ENCODE measurements around the gene VPS41.

Gene VPS41

GRCh38 chr7:38942431-38943051, 33.5 kb upstream of the VPS41 start:
- DNase-seq = no peak
- H3K27me3 ChIP-seq (ENCODE audit: insufficient read depth, low read depth, severe bottlenecking) = no peaks in the 10 kb centered on the region

DNA sequence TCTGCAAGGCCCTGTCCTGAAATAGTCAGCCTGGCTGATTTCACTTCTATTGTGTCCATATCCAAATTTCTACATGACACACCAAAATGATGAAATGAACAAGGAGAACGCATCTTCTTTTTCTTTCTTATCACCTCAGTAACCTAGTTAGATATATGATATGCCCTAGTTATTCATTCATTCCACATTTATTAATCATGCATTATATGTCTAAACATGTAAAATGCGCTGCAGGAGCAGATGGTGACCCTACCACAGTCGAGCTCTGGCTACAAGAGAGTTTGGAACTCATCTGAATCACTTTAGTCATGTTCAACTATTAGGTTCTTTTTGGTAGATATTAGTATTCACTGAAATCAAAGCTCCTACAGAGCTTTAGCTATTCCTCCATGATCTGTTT, 31.8 kb upstream of the VPS41 start:
- no peaks in the 10 kb centered on the region for H3K9me3 ChIP-seq (ENCODE audit: severe bottlenecking)
- no peak for DNase-seq
- no peaks in the 10 kb centered on the region for H3K36me3 ChIP-seq
- TF ChIP-seq, protein P1, sequence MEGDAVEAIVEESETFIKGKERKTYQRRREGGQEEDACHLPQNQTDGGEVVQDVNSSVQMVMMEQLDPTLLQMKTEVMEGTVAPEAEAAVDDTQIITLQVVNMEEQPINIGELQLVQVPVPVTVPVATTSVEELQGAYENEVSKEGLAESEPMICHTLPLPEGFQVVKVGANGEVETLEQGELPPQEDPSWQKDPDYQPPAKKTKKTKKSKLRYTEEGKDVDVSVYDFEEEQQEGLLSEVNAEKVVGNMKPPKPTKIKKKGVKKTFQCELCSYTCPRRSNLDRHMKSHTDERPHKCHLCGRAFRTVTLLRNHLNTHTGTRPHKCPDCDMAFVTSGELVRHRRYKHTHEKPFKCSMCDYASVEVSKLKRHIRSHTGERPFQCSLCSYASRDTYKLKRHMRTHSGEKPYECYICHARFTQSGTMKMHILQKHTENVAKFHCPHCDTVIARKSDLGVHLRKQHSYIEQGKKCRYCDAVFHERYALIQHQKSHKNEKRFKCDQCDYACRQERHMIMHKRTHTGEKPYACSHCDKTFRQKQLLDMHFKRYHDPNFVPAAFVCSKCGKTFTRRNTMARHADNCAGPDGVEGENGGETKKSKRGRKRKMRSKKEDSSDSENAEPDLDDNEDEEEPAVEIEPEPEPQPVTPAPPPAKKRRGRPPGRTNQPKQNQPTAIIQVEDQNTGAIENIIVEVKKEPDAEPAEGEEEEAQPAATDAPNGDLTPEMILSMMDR (IDR thresholded peaks at IDR 0.05; ENCODE audit: low read depth, low read length) = no peak
- H3K27ac ChIP-seq = no peak overlapping the region
- no peaks in the 10 kb centered on the region for H3K27me3 ChIP-seq (ENCODE audit: insufficient read depth, low read depth, severe bottlenecking)
- no peak overlapping the region for H3K4me3 ChIP-seq (ENCODE audit: low read depth, low read length)

More at GRCh38 chr7:38942431-38943051, 33.5 kb upstream of the VPS41 start:
- Histone ChIP-seq H3K36me3 (no peaks in the 10 kb centered on the region), H3K27ac (no peak overlapping the region), H3K9me3 (ENCODE audit: severe bottlenecking) (no peaks in the 10 kb centered on the region), H3K4me3 (ENCODE audit: low read depth, low read length) (no peak overlapping the region)
- TF ChIP-seq, protein P1 (IDR thresholded peaks at IDR 0.05; ENCODE audit: low read depth, low read length) = no peak

DNA sequence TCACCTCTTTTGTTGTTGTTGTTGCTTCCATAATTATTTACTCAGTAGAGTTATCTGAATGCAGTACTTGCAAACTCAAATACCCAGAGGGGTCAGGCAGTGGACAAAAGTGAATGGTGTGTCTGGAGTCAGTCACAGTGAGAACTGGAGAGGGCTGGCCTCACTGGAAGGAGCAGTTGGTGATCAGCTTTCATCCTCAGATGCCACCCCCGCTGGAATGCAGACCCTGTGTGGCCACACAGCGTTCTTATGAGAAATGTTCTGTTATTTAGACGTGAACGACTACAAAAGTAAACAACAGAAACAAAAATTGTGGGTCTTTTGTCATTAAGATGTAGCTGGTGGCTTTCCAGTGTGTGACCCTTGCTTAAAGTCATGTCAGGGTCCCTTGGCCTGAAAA, 29.6 kb upstream of the VPS41 start:
- Histone ChIP-seq H3K9me3 (ENCODE audit: severe bottlenecking) (no peaks in the 10 kb centered on the region), H3K36me3 (no peaks in the 10 kb centered on the region), H3K27ac (no peak overlapping the region), H3K4me3 (ENCODE audit: low read depth, low read length) (no peak overlapping the region), H3K27me3 (ENCODE audit: insufficient read depth, low read depth, severe bottlenecking) (no peaks in the 10 kb centered on the region)
- TF ChIP-seq, protein P1 (IDR thresholded peaks at IDR 0.05; ENCODE audit: low read depth, low read length) = no peak
- DNase-seq = no peak

DNA sequence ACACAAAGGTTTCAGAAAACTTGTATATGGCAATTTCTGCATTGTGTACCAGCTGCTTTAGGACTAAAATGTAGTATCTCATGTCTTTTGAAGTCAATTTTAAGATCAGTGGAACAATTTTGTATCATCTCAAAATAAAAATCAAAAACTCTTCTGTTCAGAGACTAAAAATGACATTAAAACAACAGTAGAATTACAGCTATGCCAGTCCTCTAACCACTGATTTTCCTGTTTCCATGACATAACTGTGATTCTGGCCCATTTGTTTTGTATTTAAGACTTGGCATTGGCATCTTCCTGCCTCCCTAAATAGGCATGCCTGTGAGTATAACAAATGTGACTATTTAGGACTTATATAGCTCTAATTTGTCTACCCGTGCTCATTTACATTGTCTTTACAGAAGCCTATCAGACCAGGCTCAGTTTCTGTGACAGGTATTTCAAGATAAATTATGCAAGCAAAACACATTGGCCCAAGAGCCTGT, 29.1 kb upstream of the VPS41 start:
- no peaks in the 10 kb centered on the region for H3K36me3 ChIP-seq
- no peak for DNase-seq
- H3K4me3 ChIP-seq (ENCODE audit: low read depth, low read length) = no peak overlapping the region
- H3K27me3 ChIP-seq (ENCODE audit: insufficient read depth, low read depth, severe bottlenecking) = no peaks in the 10 kb centered on the region
- H3K9me3 ChIP-seq (ENCODE audit: severe bottlenecking) = no peaks in the 10 kb centered on the region
- H3K27ac ChIP-seq = no peak overlapping the region
- TF ChIP-seq, protein P1 (IDR thresholded peaks at IDR 0.05; ENCODE audit: low read depth, low read length) = no peak

DNA sequence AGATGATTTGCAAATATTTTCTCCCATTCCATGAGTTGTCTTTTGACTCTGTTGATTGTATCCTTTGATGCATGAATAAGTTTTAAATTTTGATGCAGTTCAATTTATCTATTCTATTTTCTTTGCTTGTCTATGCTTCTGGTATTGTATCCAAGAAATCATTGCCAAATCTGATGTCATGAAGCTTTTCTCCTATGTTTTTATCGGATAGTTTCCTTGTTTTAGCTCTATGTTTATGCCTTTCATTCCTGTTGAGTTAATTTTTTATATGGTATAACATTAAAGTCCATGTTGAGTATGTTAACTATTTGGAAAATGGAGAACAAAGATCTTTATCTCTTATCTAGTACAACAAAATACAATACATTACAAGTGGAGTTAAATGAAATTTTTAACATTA, 27.6 kb upstream of the VPS41 start:
- Histone ChIP-seq H3K27me3 (ENCODE audit: insufficient read depth, low read depth, severe bottlenecking) (no peaks in the 10 kb centered on the region), H3K36me3 (no peaks in the 10 kb centered on the region), H3K27ac (no peak overlapping the region), H3K4me3 (ENCODE audit: low read depth, low read length) (no peak overlapping the region), H3K9me3 (ENCODE audit: severe bottlenecking) (no peaks in the 10 kb centered on the region)
- no peak for DNase-seq
- TF ChIP-seq, protein P1 (IDR thresholded peaks at IDR 0.05; ENCODE audit: low read depth, low read length) = no peak

- H3K27me3 ChIP-seq (ENCODE audit: insufficient read depth, low read depth, severe bottlenecking) = no peaks in the 10 kb centered on the region
- peak; percentile 17 for DNase-seq
- TF ChIP-seq, protein P1 (IDR thresholded peaks at IDR 0.05; ENCODE audit: low read depth, low read length) = no peak
- no peak overlapping the region for H3K4me3 ChIP-seq (ENCODE audit: low read depth, low read length)
- no peaks in the 10 kb centered on the region for H3K9me3 ChIP-seq (ENCODE audit: severe bottlenecking)
- no peaks in the 10 kb centered on the region for H3K36me3 ChIP-seq
- no peak overlapping the region for H3K27ac ChIP-seq
Observed at GRCh38 chr7:38934536-38934935, 25.5 kb upstream of the VPS41 start.

Measured in WERI-Rb-1 (cell line).